Naive thymus-derived CD8-positive, alpha-beta T cell (primary cell): ENCODE results near the gene NPHP4. TPM values are rescaled to one million over a fixed set of nuclear protein-coding genes. Genes with fewer than 3 reads are reported as not detected.

Source experiments
- ATAC-seq, 2 donors: fragments of 150-1000 bp; cut with Tn5 transposase in 1 of 2; sonication (Bioruptor Pico), chemical (Tn5 transposase) in 1 of 2; 1 replicate in 1 of 2; 2 replicates in 1 of 2; pipeline ENCODE4 v1.10.0; 2021; ENCODE audit warnings: mild to moderate bottlenecking in 2 of 2, moderate library complexity in 2 of 2
- POLR2A ChIA-PET: fragments of 350-600 bp; sonication (Branson Sonifier 250); formaldehyde crosslinking; loops from one replicate; lab custom pipeline; 2021; ENCODE audit warnings: antibody characterized with exemption; lab: Charles Lee
- DNase-seq, 10 donors: peaks; one replicate each; pipeline versions ENCODE4 v3.0.0 to v3.0.0-alpha.2; 2020 to 2022
- H3K27ac Mint-ChIP-seq, 10 donors: one replicate each; pipeline ENCODE4 v1.8.0; 2020 to 2022; ENCODE audit warnings: mild to moderate bottlenecking in 10 of 10, mixed read lengths in 10 of 10, moderate library complexity in 4 of 10, inconsistent platforms in 1 of 10
- H3K27me3 Mint-ChIP-seq, 5 donors: one replicate each; pipeline ENCODE4 v1.8.0; 2021 to 2022; ENCODE audit warnings: mixed read lengths in 5 of 5
- H3K36me3 Mint-ChIP-seq, 3 donors: one replicate each; pipeline ENCODE4 v1.8.0; 2020 to 2022; ENCODE audit warnings: mixed read lengths in 3 of 3, mild to moderate bottlenecking in 2 of 3, inconsistent platforms in 1 of 3
- H3K4me1 Mint-ChIP-seq, 4 donors: one replicate each; pipeline ENCODE4 v1.8.0; 2021 to 2022; ENCODE audit warnings: mixed read lengths in 4 of 4
- H3K4me3 Mint-ChIP-seq, 10 donors: one replicate each; pipeline ENCODE4 v1.8.0; 2020 to 2022; ENCODE audit warnings: mild to moderate bottlenecking in 10 of 10, mixed read lengths in 10 of 10, moderate library complexity in 6 of 10, inconsistent platforms in 1 of 10
- H3K9me3 Mint-ChIP-seq, 9 donors: one replicate each; pipeline ENCODE4 v1.8.0; 2020 to 2022; ENCODE audit warnings: mixed read lengths in 9 of 9, mild to moderate bottlenecking in 3 of 9, inconsistent platforms in 1 of 9, moderate library complexity in 1 of 9
- polyA plus RNA-seq, 3 donors: library from polyadenylated mRNA; unstranded; fragments of 300-500 nt; fragmentation: Illumina TruSeq; gene quantifications; one replicate each; pipeline ENCODE4 v1.2.3, GENCODE V29; 2021
- total RNA-seq, 8 experiments: library from RNA in 2 of 8; stranded (reverse) in 2 of 8; gene quantifications; one replicate each; pipeline ENCODE4 v1.2.3 and lab custom pipeline; 2021 to 2026

The NPHP4 gene
- total and polyA plus RNA-seq, 5 experiments from 2014 or later, result 0.14 to 6.3 (median 0.97) TPM

- peaks cover 0 to 4% (median 0%) of the 10 kb centered on the region in 3 donors for H3K36me3 Mint-ChIP-seq
- DNase-seq (no peak), ATAC-seq (no peak)
- no peak overlapping the region for H3K4me3 Mint-ChIP-seq
- H3K27me3 Mint-ChIP-seq, result no peaks in the 10 kb centered on the region
- H3K27ac Mint-ChIP-seq, result no peak overlapping the region
- POLR2A ChIA-PET, result interaction anchor here (1.0 kb wide), 1 partner anchor 11 kb away, joined by 3 read pairs; the partner anchor contains the start of gene NPHP4
- no peaks in the 10 kb centered on the region for H3K9me3 Mint-ChIP-seq
- peaks cover 7 to 23% (median 17%) of the 10 kb centered on the region in 4 donors for H3K4me1 Mint-ChIP-seq
These were observed 11.2 kb downstream of the NPHP4 start for GRCh38 chr1:5981009-5981380.

- POLR2A ChIA-PET, result interaction anchor here (1.0 kb wide), 1 partner anchor 12 kb away, joined by 3 read pairs; the partner anchor contains the start of gene NPHP4
- H3K36me3 Mint-ChIP-seq, result no peaks in the 10 kb centered on the region
- H3K27ac Mint-ChIP-seq, result peak overlapping the region in 1 of 10 donors; percentile 53
- ATAC-seq, result no peak
- peaks cover 7 to 28% (median 18%) of the 10 kb centered on the region in 4 donors for H3K4me1 Mint-ChIP-seq
- H3K4me3 Mint-ChIP-seq, result no peak overlapping the region
- H3K27me3 Mint-ChIP-seq, result no peaks in the 10 kb centered on the region
- no peak for DNase-seq
- no peaks in the 10 kb centered on the region for H3K9me3 Mint-ChIP-seq
These were observed 11.8 kb downstream of the NPHP4 start for GRCh38 chr1:5980314-5981008.

GRCh38 chr1:5979536-5980313 is 12.5 kb downstream of the NPHP4 start:
- Mint-ChIP-seq H3K9me3 (no peaks in the 10 kb centered on the region), H3K36me3 (no peaks in the 10 kb centered on the region), H3K4me1 (peaks cover 7 to 32% (median 20%) of the 10 kb centered on the region in 4 donors), H3K27me3 (no peaks in the 10 kb centered on the region), H3K27ac (peak overlapping the region in 1 of 10 donors; percentile 80), H3K4me3 (no peak overlapping the region)
- no peak for DNase-seq
- POLR2A ChIA-PET, result interaction anchor here (0.5 to 1.0 kb wide), 2 partner anchors 13 to 223 kb away, joined by 3 to 7 read pairs; partner anchors contain the start of gene NPHP4
- no peak for ATAC-seq

- peak overlapping the region in 2 of 10 donors; percentile 18 to 42 for H3K27ac Mint-ChIP-seq
- no peaks in the 10 kb centered on the region for H3K36me3 Mint-ChIP-seq
- H3K9me3 Mint-ChIP-seq, result no peaks in the 10 kb centered on the region
These were observed 13.8 kb downstream of the NPHP4 start for GRCh38 chr1:5978452-5978851.

GRCh38 chr1:5977494-5978444 is 14.5 kb downstream of the NPHP4 start:
- POLR2A ChIA-PET, result no interaction called here
- DNase-seq (no peak), ATAC-seq (peak; percentile 22 to 43)
- no peaks in the 10 kb centered on the region for H3K9me3 Mint-ChIP-seq
- H3K27me3 Mint-ChIP-seq, result no peaks in the 10 kb centered on the region
- H3K36me3 Mint-ChIP-seq, result no peaks in the 10 kb centered on the region
- peak overlapping the region in 7 of 10 donors; percentile 39 to 94 (median 59) for H3K27ac Mint-ChIP-seq
- peak overlapping the region in 4 of 10 donors; percentile 22 to 69 (median 37) for H3K4me3 Mint-ChIP-seq
- peaks cover 7 to 33% (median 20%) of the 10 kb centered on the region in 4 donors for H3K4me1 Mint-ChIP-seq

More at GRCh38 chr1:5978452-5978851, 13.8 kb downstream of the NPHP4 start:
- Mint-ChIP-seq H3K27me3 (no peaks in the 10 kb centered on the region), H3K4me1 (peaks cover 7 to 33% (median 20%) of the 10 kb centered on the region in 4 donors), H3K4me3 (no peak overlapping the region)
- DNase-seq, result no peak
- no peak for ATAC-seq
- POLR2A ChIA-PET, result no interaction called here

GRCh38 chr1:5976726-5977493 is 15.3 kb downstream of the NPHP4 start:
- DNase-seq, result peak in 1 of 10 donors; percentile 31
- Mint-ChIP-seq H3K9me3 (no peaks in the 10 kb centered on the region), H3K36me3 (no peaks in the 10 kb centered on the region), H3K4me1 (peaks cover 7 to 33% (median 19%) of the 10 kb centered on the region in 4 donors), H3K27ac (peak overlapping the region in 6 of 10 donors; percentile 39 to 94 (median 62)), H3K27me3 (no peaks in the 10 kb centered on the region), H3K4me3 (peak overlapping the region in 2 of 10 donors; percentile 32 to 42)
- ATAC-seq, result no peak
- POLR2A ChIA-PET, result interaction anchor here (0.6 kb wide), 1 partner anchor 678 kb away, joined by 5 read pairs; no protein-coding TSS in a partner anchor

GRCh38 chr1:5976231-5976630 is 16.0 kb downstream of the NPHP4 start:
- peaks cover 7 to 33% (median 19%) of the 10 kb centered on the region in 4 donors for H3K4me1 Mint-ChIP-seq
- POLR2A ChIA-PET, result interaction anchor here (0.6 to 1.1 kb wide), 2 partner anchors 16 to 679 kb away, joined by 3 to 5 read pairs; partner anchors contain the start of gene NPHP4
- no peak for DNase-seq
- no peak overlapping the region for H3K4me3 Mint-ChIP-seq
- no peak for ATAC-seq
- no peaks in the 10 kb centered on the region for H3K27me3 Mint-ChIP-seq
- no peaks in the 10 kb centered on the region for H3K9me3 Mint-ChIP-seq
- no peak overlapping the region for H3K27ac Mint-ChIP-seq
- no peaks in the 10 kb centered on the region for H3K36me3 Mint-ChIP-seq

GRCh38 chr1:5975133-5975880 is 16.9 kb downstream of the NPHP4 start:
- ATAC-seq (peak; percentile 49 to 54), DNase-seq (peak in 6 of 10 donors; percentile 27 to 63 (median 34))
- H3K4me3 Mint-ChIP-seq, result peak overlapping the region in 8 of 10 donors; percentile 22 to 75 (median 37)
- H3K27ac Mint-ChIP-seq, result peak overlapping the region in 4 of 10 donors; percentile 38 to 80 (median 46)
- POLR2A ChIA-PET, result interaction anchor here (1.1 to 1.2 kb wide), 2 partner anchors 17 to 51 kb away, joined by 3 read pairs; partner anchors contain the start of gene NPHP4
- H3K27me3 Mint-ChIP-seq, result no peaks in the 10 kb centered on the region
- no peaks in the 10 kb centered on the region for H3K9me3 Mint-ChIP-seq
- H3K36me3 Mint-ChIP-seq, result no peaks in the 10 kb centered on the region
- H3K4me1 Mint-ChIP-seq, result peaks cover 6 to 29% (median 16%) of the 10 kb centered on the region in 4 donors

- Mint-ChIP-seq H3K27ac (peak overlapping the region in 1 of 10 donors; percentile 48), H3K27me3 (no peaks in the 10 kb centered on the region), H3K36me3 (no peaks in the 10 kb centered on the region), H3K4me3 (no peak overlapping the region), H3K9me3 (no peaks in the 10 kb centered on the region), H3K4me1 (peaks cover 6 to 25% (median 13%) of the 10 kb centered on the region in 4 donors)
- ATAC-seq, result no peak
- DNase-seq, result no peak
- POLR2A ChIA-PET, result interaction anchor here (1.2 kb wide), 1 partner anchor 51 kb away, joined by 3 read pairs; no protein-coding TSS in a partner anchor
These were observed 17.6 kb downstream of the NPHP4 start for GRCh38 chr1:5974631-5975030.

- Mint-ChIP-seq H3K36me3 (no peaks in the 10 kb centered on the region), H3K4me3 (no peak overlapping the region), H3K4me1 (peaks cover 6 to 25% (median 12%) of the 10 kb centered on the region in 4 donors), H3K27ac (no peak overlapping the region), H3K27me3 (no peaks in the 10 kb centered on the region), H3K9me3 (no peaks in the 10 kb centered on the region)
- POLR2A ChIA-PET, result no interaction called here
- ATAC-seq, result no peak
- peak in 1 of 10 donors; percentile 23 for DNase-seq
These were observed 18.5 kb downstream of the NPHP4 start for GRCh38 chr1:5973771-5974170.

GRCh38 chr1:5972198-5972520 is 20.1 kb downstream of the NPHP4 start:
- no peaks in the 10 kb centered on the region for H3K27me3 Mint-ChIP-seq
- peak in 1 of 10 donors; percentile 53 for DNase-seq
- H3K4me1 Mint-ChIP-seq, result peaks cover 1 to 16% (median 7%) of the 10 kb centered on the region in 4 donors
- no peak overlapping the region for H3K27ac Mint-ChIP-seq
- H3K36me3 Mint-ChIP-seq, result peaks cover 0 to 9% (median 0%) of the 10 kb centered on the region in 3 donors
- POLR2A ChIA-PET, result no interaction called here
- no peak overlapping the region for H3K4me3 Mint-ChIP-seq
- no peaks in the 10 kb centered on the region for H3K9me3 Mint-ChIP-seq
- ATAC-seq, result no peak
